Psoas muscle (tissue), 8 donors: ENCODE measurements around the gene FUT3. TPM values are rescaled to one million over a fixed set of nuclear protein-coding genes. Genes with fewer than 3 reads are reported as not detected.

Experiments used
- ATAC-seq, 4 donors: fragments of 200-7000 bp; cut with Tn5 transposase; one replicate each; pipeline ENCODE4 v1.9.1; 2020; ENCODE audit warnings: moderate library complexity in 3 of 4, mild to moderate bottlenecking in 2 of 4
- DNase-seq, 2 donors: peaks; one replicate each; pipeline ENCODE4 v3.0.0-alpha.2; 2020
- H3K27ac ChIP-seq: fragments of 200-600 bp; one replicate; pipeline ENCODE4 v1.8.0; 2022
- H3K27me3 ChIP-seq, 3 donors: fragments of 200-600 bp in 1 of 3; one replicate each; pipeline versions ENCODE4 v1.6.1 to v1.8.0; 2013 to 2022; ENCODE audit warnings: low read length in 2 of 3, mild to moderate bottlenecking in 2 of 3, moderate library complexity in 1 of 3; ENCODE audit not compliant: insufficient read depth in 3 of 3
- H3K36me3 ChIP-seq, 2 donors: fragments of 200-600 bp in 1 of 2; one replicate each; pipeline versions ENCODE4 v1.6.1 to v1.8.0; 2013 to 2022; ENCODE audit warnings: low read depth in 1 of 2, mild to moderate bottlenecking in 1 of 2, moderate library complexity in 1 of 2; ENCODE audit not compliant: insufficient read depth in 1 of 2
- H3K4me1 ChIP-seq: fragments of 200-600 bp; one replicate; pipeline ENCODE4 v1.8.0; 2022
- H3K4me3 ChIP-seq: fragments of 200-600 bp; one replicate; pipeline ENCODE4 v1.8.0; 2022; ENCODE audit warnings: mild to moderate bottlenecking
- H3K9me3 ChIP-seq: fragments of 200-600 bp; one replicate; pipeline ENCODE4 v1.8.0; 2022
- WGBS, 3 donors: extraction: QIAGEN DNeasy Blood & Tissue Kit; methylation state at CpG; one replicate each; pipeline versions ENCODE4 v1.1.6 to v1.1.7; 2013; 5-methylcytosine and 5-hydroxymethylcytosine counted together
- intact Hi-C, 2 donors: fragments of 100-400 bp; cut with DNase I; formaldehyde crosslinking; loops; one replicate each; pipeline versions ENCODE4 v1.11.0 to v1.14.2; 2022
- polyA plus RNA-seq, 3 donors: library from polyadenylated mRNA; stranded (reverse); fragments of 200-250 nt; gene quantifications; one replicate each; pipeline ENCODE4 v1.2.3, GENCODE V29; 2013
- total RNA-seq, 4 donors: library from RNA; stranded (reverse); fragmentation: NEBNext Ultra II Directional in 2 of 4; extraction: Animal tissue kit (Norgen Biotek cat#: 25700) in 2 of 4; gene quantifications; one replicate each; pipeline versions ENCODE4 v1.2.1 to v1.2.4, GENCODE V29; 2021 to 2023
- TF ChIP-seq, protein P1 (sequence below): fragments of 200-600 bp; IDR thresholded peaks from one replicate; pipeline ENCODE4 v1.8.0; 2022; ENCODE audit warnings: antibody characterized with exemption
- donor health status: healthy with polysubstance abuse.
- donor health status: DM: no; HTN: no; CAD: no; lungs with moderate emphysema.
- donor health status: Bipolar disorder and iron deficiency.
- donor health status: healthy.
- donor health status: DM: yes; HTN: yes; CAD: no.
- donor health status: DM: no; HTN: no; CAD: no.
- donor health status: DM: no; HTN: no; CAD: no.
- donor health status: DM: yes; HTN: yes; CAD: no.

Gene FUT3
- total and polyA plus RNA-seq, 7 donors, result 0.03 to 0.19 TPM; not detected in 5

DNA sequence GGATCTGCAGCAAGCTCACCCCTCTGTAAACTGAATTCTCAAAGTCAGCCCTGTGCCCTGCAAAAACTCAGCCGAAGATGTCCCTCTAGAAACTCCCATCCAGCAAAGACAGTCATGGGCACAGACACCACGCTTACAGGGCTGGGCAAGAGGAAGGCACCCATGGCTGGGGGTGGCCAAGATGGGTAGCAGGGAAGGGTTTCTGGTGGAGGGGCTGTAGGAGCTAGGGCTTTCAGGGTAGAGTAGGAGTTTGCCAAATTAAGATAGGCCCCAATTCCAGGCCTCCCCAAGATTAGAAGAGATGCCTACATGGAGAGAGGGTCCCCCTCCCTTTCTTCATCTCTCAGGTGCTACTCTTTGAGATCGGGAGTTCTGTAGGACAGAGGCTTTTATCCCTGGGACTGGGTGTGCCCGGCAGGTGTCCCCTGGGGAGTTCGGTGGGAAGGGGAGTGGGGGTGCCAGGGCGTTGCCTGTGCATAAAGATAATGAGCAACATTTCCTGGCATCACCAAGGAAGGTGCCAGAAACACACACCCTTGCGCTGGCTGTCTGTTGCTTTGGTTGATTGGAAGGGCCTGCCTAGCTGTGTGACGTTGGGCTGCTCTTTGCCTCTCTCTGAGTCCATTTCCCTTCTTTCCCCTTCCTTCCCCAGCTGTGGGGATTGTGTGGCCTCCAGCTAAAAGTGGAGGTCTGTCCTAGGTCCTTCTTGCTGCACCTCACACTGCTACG is 37.0 kb downstream of the FUT3 start:
- Histone ChIP-seq H3K27ac (no peak overlapping the region), H3K9me3 (no peaks in the 10 kb centered on the region), H3K4me3 (no peak overlapping the region), H3K36me3 (no peaks in the 10 kb centered on the region), H3K27me3 (peaks cover 0 to 37% (median 3%) of the 10 kb centered on the region in 3 donors), H3K4me1 (no peaks in the 10 kb centered on the region)
- 66 to 71% (median 70%) methylated on average over 8 to 9 of the region's 9 CpGs for WGBS, 3 donors
- ATAC-seq (no peak), DNase-seq (no peak)
- TF ChIP-seq, protein P1, sequence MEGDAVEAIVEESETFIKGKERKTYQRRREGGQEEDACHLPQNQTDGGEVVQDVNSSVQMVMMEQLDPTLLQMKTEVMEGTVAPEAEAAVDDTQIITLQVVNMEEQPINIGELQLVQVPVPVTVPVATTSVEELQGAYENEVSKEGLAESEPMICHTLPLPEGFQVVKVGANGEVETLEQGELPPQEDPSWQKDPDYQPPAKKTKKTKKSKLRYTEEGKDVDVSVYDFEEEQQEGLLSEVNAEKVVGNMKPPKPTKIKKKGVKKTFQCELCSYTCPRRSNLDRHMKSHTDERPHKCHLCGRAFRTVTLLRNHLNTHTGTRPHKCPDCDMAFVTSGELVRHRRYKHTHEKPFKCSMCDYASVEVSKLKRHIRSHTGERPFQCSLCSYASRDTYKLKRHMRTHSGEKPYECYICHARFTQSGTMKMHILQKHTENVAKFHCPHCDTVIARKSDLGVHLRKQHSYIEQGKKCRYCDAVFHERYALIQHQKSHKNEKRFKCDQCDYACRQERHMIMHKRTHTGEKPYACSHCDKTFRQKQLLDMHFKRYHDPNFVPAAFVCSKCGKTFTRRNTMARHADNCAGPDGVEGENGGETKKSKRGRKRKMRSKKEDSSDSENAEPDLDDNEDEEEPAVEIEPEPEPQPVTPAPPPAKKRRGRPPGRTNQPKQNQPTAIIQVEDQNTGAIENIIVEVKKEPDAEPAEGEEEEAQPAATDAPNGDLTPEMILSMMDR, result no peak
- intact Hi-C loops, result no loop called here

DNA sequence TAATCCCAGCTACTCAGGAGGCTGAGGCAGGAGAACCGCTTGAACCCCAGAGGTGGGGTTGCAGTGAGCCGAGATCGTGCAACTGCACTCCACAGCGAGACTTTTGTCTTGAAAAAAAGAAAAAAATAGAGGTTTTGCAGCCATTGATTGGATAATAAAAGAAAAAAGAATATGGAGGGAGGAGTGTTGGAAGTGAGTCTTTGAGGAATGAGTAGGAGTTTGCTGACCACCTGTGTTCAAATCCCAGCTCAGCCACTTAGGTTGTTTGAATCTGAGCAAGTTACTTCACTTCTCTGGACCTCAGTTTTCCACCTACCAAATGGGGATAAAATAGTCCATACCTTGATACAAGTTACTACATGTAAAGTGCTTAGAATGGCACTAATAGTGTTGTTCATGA is 40.1 kb downstream of the FUT3 start:
- 83 to 86% (median 83%) methylated on average over 4 of the region's 4 CpGs for WGBS, 3 donors
- Histone ChIP-seq H3K27ac (no peak overlapping the region), H3K4me3 (no peak overlapping the region), H3K9me3 (no peaks in the 10 kb centered on the region), H3K36me3 (no peaks in the 10 kb centered on the region), H3K27me3 (peaks cover 0 to 44% (median 5%) of the 10 kb centered on the region in 3 donors), H3K4me1 (no peaks in the 10 kb centered on the region)
- ATAC-seq (no peak), DNase-seq (no peak)
- TF ChIP-seq, protein P1, result no peak
- intact Hi-C loops, result no loop called here

DNA sequence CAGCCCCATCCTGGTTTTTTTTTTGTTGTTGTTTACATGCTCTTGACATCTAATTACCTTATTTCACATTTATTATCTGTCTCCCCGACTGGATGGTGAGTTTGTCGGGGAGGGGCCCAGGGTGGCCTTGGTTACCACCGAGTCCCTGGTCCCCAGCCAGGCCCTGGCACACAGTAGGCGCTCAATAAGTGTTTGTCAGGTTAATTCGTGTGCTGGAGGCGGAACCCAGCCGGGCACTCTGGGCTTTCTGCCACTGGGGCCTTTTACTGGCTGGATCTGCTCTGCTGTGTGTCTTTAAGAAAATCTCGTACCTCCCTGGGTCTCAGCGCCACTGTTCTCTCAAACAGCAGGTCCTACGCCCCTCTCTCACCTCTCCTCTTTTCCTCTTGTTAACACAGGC is 41.8 kb downstream of the FUT3 start:
- Histone ChIP-seq H3K27ac (no peak overlapping the region), H3K9me3 (no peaks in the 10 kb centered on the region), H3K27me3 (peaks cover 0 to 50% (median 11%) of the 10 kb centered on the region in 3 donors), H3K36me3 (no peaks in the 10 kb centered on the region), H3K4me3 (no peak overlapping the region), H3K4me1 (no peaks in the 10 kb centered on the region)
- WGBS, 3 donors, result 69 to 79% (median 76%) methylated on average over 10 of the region's 10 CpGs
- intact Hi-C loops, result loop anchor here in 1 of 2 donors (10.0 kb wide), 1 partner anchor 215 kb away; no protein-coding TSS in a partner anchor
- DNase-seq (no peak), ATAC-seq (no peak)
- TF ChIP-seq, protein P1, result no peak

DNA sequence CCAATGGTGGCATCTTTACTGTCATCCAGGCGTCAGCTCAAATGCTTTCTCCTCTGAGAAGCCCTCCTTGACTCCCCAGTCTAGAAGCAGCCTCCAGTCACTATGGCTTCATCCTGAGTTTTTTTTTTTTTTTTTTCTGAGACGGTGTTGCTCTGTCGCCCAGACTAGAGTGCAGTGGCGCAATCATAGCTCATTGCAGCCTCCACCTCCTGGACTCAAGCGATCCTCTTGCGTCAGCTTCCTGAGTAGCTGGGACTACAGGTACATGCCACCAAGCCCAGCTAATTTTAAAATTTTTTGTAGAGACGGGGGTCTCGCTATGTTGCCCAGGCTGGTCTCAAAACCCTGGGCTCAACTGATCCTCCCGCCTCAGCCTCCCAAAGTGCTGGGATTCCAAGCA is 42.2 kb downstream of the FUT3 start:
- intact Hi-C loops, result loop anchor here in 1 of 2 donors (10.0 kb wide), 1 partner anchor 216 kb away; no protein-coding TSS in a partner anchor
- no peak for ATAC-seq

More for the DNA sequence above, 42.2 kb downstream of the FUT3 start:
- no peaks in the 10 kb centered on the region for H3K9me3 ChIP-seq
- TF ChIP-seq, protein P1, result no peak
- no peak for DNase-seq
- no peaks in the 10 kb centered on the region for H3K36me3 ChIP-seq
- no peaks in the 10 kb centered on the region for H3K4me1 ChIP-seq
- H3K27me3 ChIP-seq, result peaks cover 0 to 50% (median 13%) of the 10 kb centered on the region in 3 donors
- WGBS, 3 donors, result 85 to 86% (median 85%) methylated on average over 9 of the region's 9 CpGs
- H3K4me3 ChIP-seq, result no peak overlapping the region
- H3K27ac ChIP-seq, result no peak overlapping the region
